Fibroblast of lung (primary cell): ENCODE data around the gene EZR.

ENCODE experiments used
- EZH2 ChIP-seq: IDR thresholded peaks from 2 replicates; pipeline ENCODE4 v1.5.1; 2012; ENCODE audit warnings: low read length, control low read depth, mild to moderate bottlenecking; ENCODE audit errors: missing control alignments
- TF ChIP-seq, protein P1 (sequence below), 2 donors: IDR thresholded peaks in 1 of 2; conservative IDR thresholded peaks in 1 of 2; 1 replicate in 1 of 2; 2 replicates in 1 of 2; pipeline ENCODE4 v1.5.1; 2011 to 2012; ENCODE audit warnings: low read length in 2 of 2, control low read depth in 1 of 2, inconsistent platforms in 1 of 2, low read depth in 1 of 2, mild to moderate bottlenecking in 1 of 2

DNA sequence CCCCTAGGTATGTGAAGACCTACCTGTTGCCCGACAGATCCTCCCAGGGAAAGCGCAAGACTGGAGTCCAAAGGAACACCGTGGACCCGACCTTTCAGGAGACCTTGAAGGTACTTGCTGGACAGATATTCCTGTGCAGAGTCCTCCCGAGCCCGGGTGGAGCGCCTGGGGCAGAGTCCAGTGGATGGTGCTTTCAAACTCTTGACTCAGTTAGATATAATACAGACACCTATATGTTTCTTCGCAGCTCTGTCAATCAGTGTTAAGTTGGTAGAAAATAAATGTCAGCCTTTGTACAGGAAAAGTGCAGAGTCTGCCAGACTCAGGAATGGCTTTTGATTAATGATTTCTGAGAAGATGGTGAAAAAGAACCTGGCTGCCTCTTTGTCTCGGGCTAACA is 67.2 kb downstream of the EZR start:
- TF ChIP-seq, protein P1, sequence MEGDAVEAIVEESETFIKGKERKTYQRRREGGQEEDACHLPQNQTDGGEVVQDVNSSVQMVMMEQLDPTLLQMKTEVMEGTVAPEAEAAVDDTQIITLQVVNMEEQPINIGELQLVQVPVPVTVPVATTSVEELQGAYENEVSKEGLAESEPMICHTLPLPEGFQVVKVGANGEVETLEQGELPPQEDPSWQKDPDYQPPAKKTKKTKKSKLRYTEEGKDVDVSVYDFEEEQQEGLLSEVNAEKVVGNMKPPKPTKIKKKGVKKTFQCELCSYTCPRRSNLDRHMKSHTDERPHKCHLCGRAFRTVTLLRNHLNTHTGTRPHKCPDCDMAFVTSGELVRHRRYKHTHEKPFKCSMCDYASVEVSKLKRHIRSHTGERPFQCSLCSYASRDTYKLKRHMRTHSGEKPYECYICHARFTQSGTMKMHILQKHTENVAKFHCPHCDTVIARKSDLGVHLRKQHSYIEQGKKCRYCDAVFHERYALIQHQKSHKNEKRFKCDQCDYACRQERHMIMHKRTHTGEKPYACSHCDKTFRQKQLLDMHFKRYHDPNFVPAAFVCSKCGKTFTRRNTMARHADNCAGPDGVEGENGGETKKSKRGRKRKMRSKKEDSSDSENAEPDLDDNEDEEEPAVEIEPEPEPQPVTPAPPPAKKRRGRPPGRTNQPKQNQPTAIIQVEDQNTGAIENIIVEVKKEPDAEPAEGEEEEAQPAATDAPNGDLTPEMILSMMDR (conservative IDR thresholded peaks at IDR 0.05 in 1 of 2, IDR thresholded peaks at IDR 0.05 in 1 of 2; ENCODE audit: low read depth in 1 of 2, low read length in 2 of 2): no peak
- TF ChIP-seq EZH2: no peak
